ENCODE measurements around the gene TIMMDC1.

TIMMDC1 gene

DNA sequence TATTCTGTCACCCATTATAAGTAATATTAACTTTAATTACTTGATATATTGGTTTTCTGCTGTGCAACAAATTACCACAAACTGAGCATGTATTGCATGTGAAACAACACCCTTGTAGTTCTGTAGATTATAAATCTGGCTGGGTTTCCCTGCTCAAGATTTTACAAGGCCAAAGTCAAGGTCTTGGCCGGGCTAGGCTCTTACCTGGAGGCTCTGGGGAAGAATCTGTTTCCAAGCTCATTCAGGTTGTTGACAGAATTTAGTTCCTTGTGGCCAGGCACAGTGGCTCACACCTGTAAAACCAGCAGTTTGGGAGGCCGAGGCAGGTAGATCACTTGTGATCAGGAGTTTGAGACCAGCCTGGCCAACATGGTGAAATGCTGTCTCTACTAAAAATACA is 16.3 kb downstream of the TIMMDC1 start:
- Histone ChIP-seq H3K36me3 (ENCODE audit: insufficient read depth, low read depth, low read length) (peaks cover 85% of the 10 kb centered on the region), H3K9ac (ENCODE audit: low read depth, low read length) (no peak overlapping the region), H3K4me3 (ENCODE audit: low read length) (no peak overlapping the region)

DNA sequence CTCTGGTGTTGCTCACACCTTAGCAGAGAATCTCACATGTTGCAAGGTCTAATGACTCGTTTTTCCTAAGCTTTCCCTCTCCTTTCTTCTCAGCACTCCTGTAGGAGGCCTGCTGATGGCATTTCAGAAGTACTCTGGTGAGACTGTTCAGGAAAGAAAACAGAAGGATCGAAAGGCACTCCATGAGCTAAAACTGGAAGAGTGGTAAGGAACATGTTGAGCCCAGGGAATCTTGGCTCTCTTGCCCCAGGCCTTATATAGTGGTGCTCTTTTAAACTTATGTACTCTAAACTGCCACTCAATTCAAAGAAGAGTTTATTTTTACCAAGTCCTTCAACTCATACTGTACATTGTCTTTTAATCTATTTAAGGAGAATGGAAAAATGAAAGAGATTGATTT is 18.8 kb downstream of the TIMMDC1 start:
- H3K27me3 ChIP-seq (ENCODE audit: insufficient read depth, low read length) = no peaks in the 10 kb centered on the region
- no peak overlapping the region for H3K27ac ChIP-seq (ENCODE audit: low read length)
- no peak overlapping the region for H3K9ac ChIP-seq (ENCODE audit: low read depth, low read length)
- H3K9me3 ChIP-seq (ENCODE audit: insufficient read depth, low read depth, low read length) = peaks cover 4% of the 10 kb centered on the region; the same call in 1 of the 2 replicates
- H3K4me1 ChIP-seq (ENCODE audit: insufficient read depth, low read length) = no peaks in the 10 kb centered on the region
- no peak overlapping the region for H3K4me3 ChIP-seq (ENCODE audit: low read length)
- H3K36me3 ChIP-seq (ENCODE audit: insufficient read depth, low read depth, low read length) = peaks cover 94% of the 10 kb centered on the region

More for the DNA sequence above, 16.3 kb downstream of the TIMMDC1 start:
- H3K27me3 ChIP-seq (ENCODE audit: insufficient read depth, low read length) = no peaks in the 10 kb centered on the region
- H3K9me3 ChIP-seq (ENCODE audit: insufficient read depth, low read depth, low read length) = no peaks in the 10 kb centered on the region
- no peak overlapping the region for H3K27ac ChIP-seq (ENCODE audit: low read length)
- no peaks in the 10 kb centered on the region for H3K4me1 ChIP-seq (ENCODE audit: insufficient read depth, low read length)

DNA sequence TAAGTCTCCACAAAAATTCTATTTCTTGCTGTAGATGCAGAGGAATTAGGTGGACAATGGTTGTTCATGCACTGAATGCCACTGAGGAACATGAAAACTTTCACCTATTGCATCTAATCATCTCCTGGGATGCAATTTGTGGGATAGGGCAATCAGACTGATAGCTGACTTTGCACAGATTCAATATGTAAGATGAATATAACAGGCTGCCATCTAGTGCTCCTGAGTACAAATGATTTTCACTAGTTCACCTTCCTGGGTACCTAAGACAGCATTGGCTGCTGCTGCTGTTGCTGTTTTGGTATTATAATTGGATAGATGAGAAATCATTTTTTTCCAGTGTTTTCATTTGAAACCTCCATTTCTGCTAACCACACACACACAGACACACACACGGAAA is 19.7 kb downstream of the TIMMDC1 start:
- H3K9ac ChIP-seq (ENCODE audit: low read depth, low read length) = no peak overlapping the region
- no peaks in the 10 kb centered on the region for H3K4me1 ChIP-seq (ENCODE audit: insufficient read depth, low read length)
- H3K36me3 ChIP-seq (ENCODE audit: insufficient read depth, low read depth, low read length) = peaks cover 95% of the 10 kb centered on the region
- H3K4me3 ChIP-seq (ENCODE audit: low read length) = no peak overlapping the region
- H3K9me3 ChIP-seq (ENCODE audit: insufficient read depth, low read depth, low read length) = peaks cover 4% of the 10 kb centered on the region; the same call in 1 of the 2 replicates
- H3K27ac ChIP-seq (ENCODE audit: low read length) = no peak overlapping the region
- H3K27me3 ChIP-seq (ENCODE audit: insufficient read depth, low read length) = no peaks in the 10 kb centered on the region

DNA sequence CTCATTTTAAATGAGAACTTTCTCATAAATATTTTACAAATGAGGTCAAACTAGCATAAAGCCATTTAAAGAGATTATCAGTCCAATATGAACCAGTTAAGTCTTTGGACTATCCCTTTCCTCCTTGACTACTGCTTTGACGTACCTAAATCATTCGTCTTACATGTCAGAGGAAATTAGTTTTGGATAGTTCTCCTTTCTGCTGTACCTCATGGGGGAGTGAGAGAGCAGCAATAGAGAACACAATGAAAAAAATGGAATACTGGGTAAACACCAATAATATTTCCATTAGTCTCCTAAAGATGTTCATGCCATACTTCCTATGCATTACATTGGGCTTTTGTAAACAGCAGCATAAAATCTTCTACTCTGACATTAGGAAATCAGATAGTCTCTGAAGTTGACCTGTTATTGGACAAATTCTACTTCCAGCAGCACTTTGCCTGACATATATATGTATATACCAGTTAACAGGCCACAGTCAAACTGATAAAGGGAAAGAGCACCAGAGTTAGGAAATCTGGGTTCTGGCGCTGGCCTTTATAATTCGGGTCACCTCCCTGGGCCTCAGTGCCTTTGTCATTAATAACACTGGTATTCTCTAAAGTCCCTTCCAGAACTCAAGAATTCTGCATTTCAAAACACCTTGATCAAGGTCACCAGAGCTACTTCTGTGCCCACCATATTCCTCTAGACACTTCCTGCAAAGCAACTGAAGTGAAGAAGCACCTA is 26.8 kb downstream of the TIMMDC1 start:
- Histone ChIP-seq H3K9me3 (ENCODE audit: insufficient read depth, low read depth, low read length) (peaks cover 4% of the 10 kb centered on the region; the same call in 1 of the 2 replicates), H3K4me1 (ENCODE audit: insufficient read depth, low read length) (peaks cover 7% of the 10 kb centered on the region; the same call in 1 of the 2 replicates), H3K4me3 (ENCODE audit: low read length) (peak overlapping the region; percentile 27), H3K27ac (ENCODE audit: low read length) (no peak overlapping the region), H3K36me3 (ENCODE audit: insufficient read depth, low read depth, low read length) (peaks cover 41% of the 10 kb centered on the region), H3K27me3 (ENCODE audit: insufficient read depth, low read length) (no peaks in the 10 kb centered on the region), H3K9ac (ENCODE audit: low read depth, low read length) (no peak overlapping the region)

DNA sequence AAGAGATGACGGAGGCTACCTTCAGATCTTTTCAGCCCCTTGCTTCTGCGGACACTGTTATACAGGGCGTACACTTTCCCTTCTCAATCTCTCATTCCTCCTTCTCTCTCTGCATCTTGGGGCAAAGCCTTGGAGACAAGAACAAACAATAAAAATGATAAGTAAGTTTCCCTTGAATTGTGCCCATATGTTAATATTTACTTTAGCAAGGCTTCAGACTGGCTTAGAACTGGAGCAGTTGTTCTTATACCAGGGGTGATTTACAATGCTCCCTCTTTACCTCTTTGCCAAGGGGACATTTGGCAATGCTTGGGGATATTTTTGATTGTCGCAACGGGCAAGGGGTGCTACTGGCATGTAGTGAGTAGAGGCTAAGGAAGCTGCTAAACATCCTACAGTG is 29.4 kb downstream of the TIMMDC1 start:
- peaks cover 7% of the 10 kb centered on the region; the same call in 1 of the 2 replicates for H3K4me1 ChIP-seq (ENCODE audit: insufficient read depth, low read length)

DNA sequence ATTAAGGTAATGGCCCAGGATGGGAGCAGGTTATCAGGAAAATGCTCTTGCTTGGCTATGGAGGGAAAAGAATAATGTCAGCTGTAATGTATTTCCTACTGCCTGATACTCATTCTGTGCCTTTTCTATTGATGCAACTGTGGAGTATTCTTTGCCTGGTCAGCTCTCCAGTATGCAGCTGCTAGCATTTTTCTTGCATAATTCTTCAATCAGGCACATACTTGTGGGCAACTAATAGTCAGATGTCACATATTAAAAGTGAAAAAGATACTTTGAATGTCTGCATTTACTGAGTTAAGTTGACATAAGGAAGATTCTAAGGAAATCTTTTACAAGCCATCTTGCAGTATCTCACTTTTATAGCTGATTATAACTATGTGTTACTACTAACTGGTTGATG is 31.5 kb downstream of the TIMMDC1 start:
- Histone ChIP-seq H3K9me3 (ENCODE audit: insufficient read depth, low read depth, low read length) (no peaks in the 10 kb centered on the region), H3K4me3 (ENCODE audit: low read length) (no peak overlapping the region), H3K4me1 (ENCODE audit: insufficient read depth, low read length) (peaks cover 2% of the 10 kb centered on the region; the same call in 1 of the 2 replicates), H3K36me3 (ENCODE audit: insufficient read depth, low read depth, low read length) (no peaks in the 10 kb centered on the region), H3K27me3 (ENCODE audit: insufficient read depth, low read length) (no peaks in the 10 kb centered on the region), H3K9ac (ENCODE audit: low read depth, low read length) (no peak overlapping the region), H3K27ac (ENCODE audit: low read length) (no peak overlapping the region)

More for the DNA sequence above, 29.4 kb downstream of the TIMMDC1 start:
- Histone ChIP-seq H3K27me3 (ENCODE audit: insufficient read depth, low read length) (no peaks in the 10 kb centered on the region), H3K36me3 (ENCODE audit: insufficient read depth, low read depth, low read length) (peaks cover 17% of the 10 kb centered on the region), H3K27ac (ENCODE audit: low read length) (no peak overlapping the region), H3K4me3 (ENCODE audit: low read length) (no peak overlapping the region), H3K9me3 (ENCODE audit: insufficient read depth, low read depth, low read length) (no peaks in the 10 kb centered on the region), H3K9ac (ENCODE audit: low read depth, low read length) (no peak overlapping the region)

DNA sequence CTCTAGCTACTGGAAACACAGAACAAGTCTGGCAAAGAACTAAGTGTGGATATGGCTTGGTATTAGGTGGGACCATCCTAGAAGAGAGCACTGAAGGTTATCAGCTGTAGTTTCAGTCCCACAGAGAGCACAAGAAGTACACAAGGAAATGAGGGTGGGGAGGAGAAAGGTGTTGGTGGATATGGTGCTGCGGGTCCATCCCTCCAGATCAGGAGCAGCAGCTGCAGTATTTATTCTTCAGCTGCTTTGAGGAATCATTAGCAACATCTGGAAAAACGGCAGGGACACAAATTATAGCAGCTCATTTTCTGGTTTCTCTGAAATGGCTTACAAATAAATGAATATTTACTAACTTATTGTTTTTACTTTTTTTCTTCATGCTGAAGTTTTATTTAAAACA is 32.1 kb downstream of the TIMMDC1 start:
- no peak overlapping the region for H3K9ac ChIP-seq (ENCODE audit: low read depth, low read length)
- no peak overlapping the region for H3K4me3 ChIP-seq (ENCODE audit: low read length)
- no peak overlapping the region for H3K27ac ChIP-seq (ENCODE audit: low read length)
- H3K4me1 ChIP-seq (ENCODE audit: insufficient read depth, low read length) = no peaks in the 10 kb centered on the region; the same call in 1 of the 2 replicates
- H3K9me3 ChIP-seq (ENCODE audit: insufficient read depth, low read depth, low read length) = no peaks in the 10 kb centered on the region
- no peaks in the 10 kb centered on the region for H3K27me3 ChIP-seq (ENCODE audit: insufficient read depth, low read length)
- no peaks in the 10 kb centered on the region for H3K36me3 ChIP-seq (ENCODE audit: insufficient read depth, low read depth, low read length)

DNA sequence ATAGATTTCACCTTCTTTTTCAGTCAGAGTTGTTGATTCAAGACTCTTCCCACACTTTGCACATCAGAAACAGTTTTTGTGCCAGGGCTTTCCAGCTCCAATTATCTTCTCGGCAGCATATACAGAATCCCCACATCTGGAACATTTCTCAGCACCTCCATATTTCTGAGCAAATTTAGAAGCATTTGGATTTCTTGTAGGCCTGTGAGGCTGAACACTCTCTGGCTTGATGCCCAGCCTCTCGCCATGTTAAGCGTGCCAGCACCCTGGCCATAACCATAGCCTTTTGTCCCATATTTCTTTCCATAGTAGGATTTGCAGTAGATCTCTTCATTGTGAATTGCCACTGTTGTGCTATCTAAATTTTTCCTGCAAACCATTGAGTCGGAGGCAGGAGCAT is 32.8 kb downstream of the TIMMDC1 start:
- Histone ChIP-seq H3K36me3 (ENCODE audit: insufficient read depth, low read depth, low read length) (no peaks in the 10 kb centered on the region), H3K4me1 (ENCODE audit: insufficient read depth, low read length) (no peaks in the 10 kb centered on the region), H3K9ac (ENCODE audit: low read depth, low read length) (no peak overlapping the region), H3K4me3 (ENCODE audit: low read length) (no peak overlapping the region), H3K9me3 (ENCODE audit: insufficient read depth, low read depth, low read length) (no peaks in the 10 kb centered on the region), H3K27me3 (ENCODE audit: insufficient read depth, low read length) (no peaks in the 10 kb centered on the region), H3K27ac (ENCODE audit: low read length) (no peak overlapping the region)

DNA sequence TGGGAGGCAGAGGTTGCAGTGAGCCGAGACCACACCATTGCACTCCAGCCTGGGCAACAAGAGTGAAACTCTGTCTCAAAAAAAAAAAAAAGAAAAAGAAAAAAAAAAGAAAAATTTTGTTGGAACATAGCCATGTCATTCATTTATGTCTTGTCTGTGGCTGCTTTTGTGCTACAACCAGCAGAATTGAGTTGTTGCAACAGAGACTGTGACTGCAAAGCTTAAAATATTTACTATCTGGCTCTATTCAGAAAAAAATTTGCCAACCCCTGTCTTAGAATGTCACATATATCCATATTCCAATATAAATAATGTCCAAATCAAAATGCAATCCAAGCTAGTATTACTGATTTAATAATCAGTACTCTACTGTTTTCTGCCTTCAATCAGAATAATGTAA is 35.9 kb downstream of the TIMMDC1 start:
- H3K9me3 ChIP-seq (ENCODE audit: insufficient read depth, low read depth, low read length) = no peaks in the 10 kb centered on the region
- H3K27ac ChIP-seq (ENCODE audit: low read length) = no peak overlapping the region
- H3K4me3 ChIP-seq (ENCODE audit: low read length) = no peak overlapping the region
- H3K27me3 ChIP-seq (ENCODE audit: insufficient read depth, low read length) = no peaks in the 10 kb centered on the region
- H3K9ac ChIP-seq (ENCODE audit: low read depth, low read length) = no peak overlapping the region
- H3K36me3 ChIP-seq (ENCODE audit: insufficient read depth, low read depth, low read length) = no peaks in the 10 kb centered on the region
- no peaks in the 10 kb centered on the region for H3K4me1 ChIP-seq (ENCODE audit: insufficient read depth, low read length)

DNA sequence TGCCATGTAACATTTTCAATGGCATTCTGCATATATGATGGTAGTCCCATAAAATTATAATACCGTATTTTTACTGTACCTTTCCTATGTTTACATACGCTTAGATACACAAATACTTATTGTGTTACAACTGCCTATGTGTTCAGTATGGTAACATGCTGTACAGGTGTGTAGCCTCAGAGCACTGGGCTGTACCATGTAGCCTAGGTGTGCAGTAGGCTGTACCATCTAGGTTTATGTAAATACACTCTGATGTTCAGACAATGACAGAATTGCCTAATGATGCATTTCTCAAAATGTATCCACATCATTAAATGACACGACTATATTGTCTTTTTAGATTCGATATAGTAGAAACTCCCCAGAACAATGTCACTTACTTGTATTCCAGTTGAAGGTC is 38.4 kb downstream of the TIMMDC1 start:
- no peaks in the 10 kb centered on the region for H3K4me1 ChIP-seq (ENCODE audit: insufficient read depth, low read length)
- no peak overlapping the region for H3K27ac ChIP-seq (ENCODE audit: low read length)
- no peak overlapping the region for H3K4me3 ChIP-seq (ENCODE audit: low read length)
- H3K9ac ChIP-seq (ENCODE audit: low read depth, low read length) = no peak overlapping the region
- no peaks in the 10 kb centered on the region for H3K36me3 ChIP-seq (ENCODE audit: insufficient read depth, low read depth, low read length)
- H3K27me3 ChIP-seq (ENCODE audit: insufficient read depth, low read length) = no peaks in the 10 kb centered on the region
- no peaks in the 10 kb centered on the region for H3K9me3 ChIP-seq (ENCODE audit: insufficient read depth, low read depth, low read length)

DNA sequence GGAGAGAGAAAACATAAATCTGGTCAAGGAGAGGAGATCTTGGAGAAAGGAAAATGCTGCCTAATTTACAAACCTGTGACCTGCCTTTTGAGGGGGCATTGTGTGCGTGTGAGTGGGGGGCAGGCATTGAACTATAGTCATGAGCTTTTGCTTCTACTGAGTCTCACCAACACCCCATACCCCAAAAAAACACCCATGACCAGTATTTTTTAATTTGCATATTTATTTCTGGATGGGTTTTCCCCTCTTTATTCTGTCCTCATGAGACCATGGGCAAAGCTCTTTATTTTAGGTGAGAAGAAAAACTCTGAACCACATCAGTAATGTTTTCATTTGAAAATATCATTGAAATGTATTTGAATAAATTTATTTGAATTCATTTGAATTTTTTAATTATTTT is 40.4 kb downstream of the TIMMDC1 start:
- Histone ChIP-seq H3K4me1 (ENCODE audit: insufficient read depth, low read length) (no peaks in the 10 kb centered on the region), H3K9ac (ENCODE audit: low read depth, low read length) (no peak overlapping the region), H3K27me3 (ENCODE audit: insufficient read depth, low read length) (no peaks in the 10 kb centered on the region), H3K9me3 (ENCODE audit: insufficient read depth, low read depth, low read length) (no peaks in the 10 kb centered on the region), H3K4me3 (ENCODE audit: low read length) (no peak overlapping the region), H3K36me3 (ENCODE audit: insufficient read depth, low read depth, low read length) (no peaks in the 10 kb centered on the region), H3K27ac (ENCODE audit: low read length) (no peak overlapping the region)

DNA sequence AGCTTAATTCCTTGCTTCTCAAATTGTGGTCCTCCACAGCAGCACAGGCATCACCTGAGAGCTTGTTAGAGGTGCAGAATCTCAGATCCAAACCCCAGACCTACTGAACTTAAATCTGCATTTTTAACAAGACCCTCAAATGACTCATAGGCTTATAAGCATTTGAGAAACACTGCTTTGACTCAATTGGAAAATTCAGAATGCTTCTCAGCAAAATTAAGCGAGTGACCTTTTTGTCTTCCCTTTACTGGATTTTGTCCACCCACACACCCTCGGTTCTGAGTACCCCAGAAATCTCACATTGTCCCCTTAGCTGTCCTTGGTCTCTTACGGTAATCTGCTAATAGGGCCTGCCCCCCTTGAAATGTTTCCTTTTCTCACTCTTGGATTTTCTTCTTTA is 43.2 kb downstream of the TIMMDC1 start:
- no peak overlapping the region for H3K27ac ChIP-seq (ENCODE audit: low read length)
- H3K9me3 ChIP-seq (ENCODE audit: insufficient read depth, low read depth, low read length) = no peaks in the 10 kb centered on the region
- no peaks in the 10 kb centered on the region for H3K36me3 ChIP-seq (ENCODE audit: insufficient read depth, low read depth, low read length)
- no peaks in the 10 kb centered on the region for H3K27me3 ChIP-seq (ENCODE audit: insufficient read depth, low read length)
- no peaks in the 10 kb centered on the region for H3K4me1 ChIP-seq (ENCODE audit: insufficient read depth, low read length)
- no peak overlapping the region for H3K9ac ChIP-seq (ENCODE audit: low read depth, low read length)
- no peak overlapping the region for H3K4me3 ChIP-seq (ENCODE audit: low read length)

Data from iPS-20b (cell line).